ENCODE data around the gene R3HDM2. TPM values are rescaled to one million over a fixed set of nuclear protein-coding genes. Genes with fewer than 3 reads are reported as not detected.

Gene R3HDM2
- total and polyA plus RNA-seq, 2 donors from 2014 or later: 16.5 to 67.3 TPM

- Histone ChIP-seq H3K36me3 (ENCODE audit: control insufficient read depth in 2 of 3, insufficient read depth in 3 of 3, low read length in 3 of 3) (no peaks in the 10 kb centered on the region), H3K4me3 (ENCODE audit: low read length in 3 of 3) (no peak overlapping the region), H3K27ac (ENCODE audit: low read depth in 2 of 2, low read length in 2 of 2) (no peak overlapping the region), H3K4me1 (ENCODE audit: control insufficient read depth in 2 of 3, insufficient read depth in 2 of 3, low read depth in 1 of 3, low read length in 3 of 3) (no peaks in the 10 kb centered on the region), H3K27me3 (ENCODE audit: control insufficient read depth, insufficient read depth, low read length) (no peaks in the 10 kb centered on the region), H3K9ac (ENCODE audit: low read length in 3 of 3) (no peak overlapping the region), H3K9me3 (ENCODE audit: control insufficient read depth in 2 of 3, insufficient read depth in 1 of 3, low read length in 3 of 3) (no peaks in the 10 kb centered on the region)
- intact Hi-C loops (cut with DNase I): no loop called here
- DNase-seq: no peak
- TF ChIP-seq CTCF (IDR thresholded peaks at IDR 0.05; ENCODE audit: borderline replicate concordance, extremely low read depth, insufficient read depth): no peak
- FAIRE-seq: no peak
Observed at GRCh38 chr12:57381693-57382220, 49.1 kb downstream of the R3HDM2 start.

GRCh38 chr12:57380300-57380699 lies 50.5 kb downstream of the R3HDM2 start:
- H3K27me3 ChIP-seq (ENCODE audit: control insufficient read depth, insufficient read depth, low read length): no peaks in the 10 kb centered on the region
- intact Hi-C loops (cut with DNase I): no loop called here
- H3K36me3 ChIP-seq (ENCODE audit: control insufficient read depth in 2 of 3, insufficient read depth in 3 of 3, low read length in 3 of 3): no peaks in the 10 kb centered on the region
- no peak overlapping the region for H3K27ac ChIP-seq (ENCODE audit: low read depth in 2 of 2, low read length in 2 of 2)
- H3K4me3 ChIP-seq (ENCODE audit: low read length in 3 of 3): no peak overlapping the region
- TF ChIP-seq CTCF (IDR thresholded peaks at IDR 0.05; ENCODE audit: borderline replicate concordance, extremely low read depth, insufficient read depth): no peak
- no peaks in the 10 kb centered on the region for H3K4me1 ChIP-seq (ENCODE audit: control insufficient read depth in 2 of 3, insufficient read depth in 2 of 3, low read depth in 1 of 3, low read length in 3 of 3)
- no peaks in the 10 kb centered on the region for H3K9me3 ChIP-seq (ENCODE audit: control insufficient read depth in 2 of 3, insufficient read depth in 1 of 3, low read length in 3 of 3)
- no peak for FAIRE-seq
- no peak for DNase-seq
- no peak overlapping the region for H3K9ac ChIP-seq (ENCODE audit: low read length in 3 of 3)

- Histone ChIP-seq H3K27me3 (ENCODE audit: control insufficient read depth, insufficient read depth, low read length) (no peaks in the 10 kb centered on the region), H3K4me3 (ENCODE audit: low read length in 3 of 3) (no peak overlapping the region), H3K9me3 (ENCODE audit: control insufficient read depth in 2 of 3, insufficient read depth in 1 of 3, low read length in 3 of 3) (no peaks in the 10 kb centered on the region), H3K36me3 (ENCODE audit: control insufficient read depth in 2 of 3, insufficient read depth in 3 of 3, low read length in 3 of 3) (no peaks in the 10 kb centered on the region), H3K4me1 (ENCODE audit: control insufficient read depth in 2 of 3, insufficient read depth in 2 of 3, low read depth in 1 of 3, low read length in 3 of 3) (no peaks in the 10 kb centered on the region), H3K27ac (ENCODE audit: low read depth in 2 of 2, low read length in 2 of 2) (no peak overlapping the region), H3K9ac (ENCODE audit: low read length in 3 of 3) (no peak overlapping the region)
- TF ChIP-seq CTCF (IDR thresholded peaks at IDR 0.05; ENCODE audit: borderline replicate concordance, extremely low read depth, insufficient read depth): no peak
- intact Hi-C loops (cut with DNase I): no loop called here
- DNase-seq (no peak), FAIRE-seq (no peak)
Observed at GRCh38 chr12:57377103-57377840, 53.6 kb downstream of the R3HDM2 start.
